ENCODE data around the gene RYR1. TPM values are rescaled to one million over a fixed set of nuclear protein-coding genes. Genes with fewer than 3 reads are reported as not detected.
A peak's percentile ranks its signal among the peaks of the same experiment; 100 is the strongest.

RYR1 gene
- total and polyA plus RNA-seq, 2 of the 8 experiments (the other 6 are each of a cell fraction or from before 2014, with no cell fraction given) = 5.8 to 11.8 TPM

GRCh38 chr19:38527466-38528136 is 94.1 kb downstream of the RYR1 start:
- H3K27ac ChIP-seq (ENCODE audit: low read depth, low read length) = no peak overlapping the region
- H3K9me3 ChIP-seq (ENCODE audit: insufficient read depth in 2 of 2, low read depth in 1 of 2, low read length in 1 of 2) = no peaks in the 10 kb centered on the region
- no peak overlapping the region for H4K8ac ChIP-seq (ENCODE audit: extremely low read depth, insufficient read depth, low read length)
- no peaks in the 10 kb centered on the region for H3K4me1 ChIP-seq (replicated peaks in 1 of 4; ENCODE audit: control insufficient read depth in 3 of 4, insufficient read depth in 4 of 4, low read length in 3 of 4)
- no peak overlapping the region for H3K4ac ChIP-seq (replicated peaks; ENCODE audit: insufficient read length, low read depth, low read length)
- no peak overlapping the region for H4K91ac ChIP-seq (replicated peaks; ENCODE audit: insufficient read length, low read length)
- no peak overlapping the region for H3K4me2 ChIP-seq (ENCODE audit: insufficient read depth in 1 of 2, low read depth in 2 of 2, low read length in 2 of 2)
- H3K23me2 ChIP-seq (ENCODE audit: low read depth, low read length) = peaks cover 5% of the 10 kb centered on the region; the same call in 1 of the 2 replicates
- H3K4me3 ChIP-seq (ENCODE audit: extremely low read depth in 1 of 4, insufficient read depth in 2 of 4, low read depth in 3 of 4, low read length in 4 of 4) = no peak overlapping the region
- H3K14ac ChIP-seq (ENCODE audit: insufficient read length) = no peak overlapping the region
- ChIA-PET CTCF (ENCODE audit: partially characterized antibody) (no interaction called here), POLR2A (ENCODE audit: partially characterized antibody) (no interaction called here)
- H2BK12ac ChIP-seq (ENCODE audit: low read depth, low read length) = no peak overlapping the region
- no peak overlapping the region for H4K5ac ChIP-seq (ENCODE audit: insufficient read length, low read depth, low read length)
- no peak overlapping the region for H3K56ac ChIP-seq (replicated peaks; ENCODE audit: insufficient read length, low read depth, low read length)
- no peaks in the 10 kb centered on the region for H3K27me3 ChIP-seq (replicated peaks in 1 of 4; ENCODE audit: control insufficient read depth in 3 of 4, extremely low read depth in 1 of 4, insufficient read depth in 3 of 4, low read length in 3 of 4)
- H2BK20ac ChIP-seq (ENCODE audit: low read length) = no peak overlapping the region
- no peak overlapping the region for H3K23ac ChIP-seq (ENCODE audit: insufficient read length)
- no peak overlapping the region for H3K18ac ChIP-seq (ENCODE audit: extremely low read depth, low read length)
- H4K20me1 ChIP-seq (replicated peaks in 1 of 2; ENCODE audit: control insufficient read depth in 1 of 2, insufficient read depth in 2 of 2, low read length in 2 of 2) = peaks cover 0 to 2% of the 10 kb centered on the region in 2 experiments
- H3K9ac ChIP-seq (replicated peaks in 1 of 4; ENCODE audit: extremely low read depth in 1 of 4, low read depth in 3 of 4, low read length in 3 of 4) = no peak overlapping the region
- FAIRE-seq = no peak
- DNase-seq (ENCODE audit: low read depth in 1 of 2, low spot score in 2 of 2) = peak in 1 of 2 experiments; percentile 80
- no peak overlapping the region for H2AK5ac ChIP-seq (ENCODE audit: low read depth, low read length)
- TF ChIP-seq YY1 (IDR thresholded peaks at IDR 0.05; ENCODE audit: low read depth, low read length) = no peak
- no peak for TF ChIP-seq SIRT6 (IDR thresholded peaks at IDR 0.05; ENCODE audit: low read length)
- TF ChIP-seq CHD2 (IDR thresholded peaks at IDR 0.05; ENCODE audit: low read length) = no peak
- no peak for TF ChIP-seq JUND (IDR thresholded peaks at IDR 0.05; ENCODE audit: low read length)
- TF ChIP-seq TBP (IDR thresholded peaks at IDR 0.05; ENCODE audit: low read depth, low read length) = no peak
- TF ChIP-seq SP4 (IDR thresholded peaks at IDR 0.05; ENCODE audit: low read length) = no peak
- TF ChIP-seq CEBPB (IDR thresholded peaks at IDR 0.05; ENCODE audit: low read depth, low read length) = no peak
- TF ChIP-seq RBBP5 (IDR thresholded peaks at IDR 0.05; ENCODE audit: borderline replicate concordance, low read depth, low read length) = no peak
- no peak for TF ChIP-seq TCF12 (IDR thresholded peaks at IDR 0.05; ENCODE audit: low read depth, low read length)
- H2BK5ac ChIP-seq (ENCODE audit: low read depth, low read length) = no peak overlapping the region
- 95% methylated on average over 17 of the region's 32 CpGs; no CpG with 5 or more reads in 1 of the 2 experiments for WGBS, 2 experiments (ENCODE audit: extremely low coverage in 1 of 2, insufficient coverage in 1 of 2, insufficient read length in 1 of 2, insufficient replicate concordance in 2 of 2, low coverage in 1 of 2, low lambda C conversion rate in 2 of 2, missing lambda C conversion rate in 1 of 2)
- no peak overlapping the region for H2BK15ac ChIP-seq (ENCODE audit: low read length)
- H2BK120ac ChIP-seq (replicated peaks; ENCODE audit: low read depth, low read length) = no peak overlapping the region
- no peaks in the 10 kb centered on the region for H3K79me2 ChIP-seq (ENCODE audit: control insufficient read depth in 1 of 2, insufficient read depth in 2 of 2, low read length in 2 of 2)
- H3K79me1 ChIP-seq (ENCODE audit: low read depth, low read length) = no peaks in the 10 kb centered on the region
- no peak overlapping the region for H2AFZ ChIP-seq (ENCODE audit: low read length)
- peaks cover 0 to 5% (median 0%) of the 10 kb centered on the region in 4 experiments; a peak in 2 of 8 replicates for H3K36me3 ChIP-seq (ENCODE audit: control insufficient read depth in 2 of 4, insufficient read depth in 4 of 4, low read length in 3 of 4)
